Measurements from ENCODE around the gene RBM28.
A peak's percentile ranks its signal among the peaks of the same experiment; 100 is the strongest.

RBM28 gene

GRCh38 chr7:128366986-128367385 is 23.3 kb upstream of the RBM28 start:
- H3K4me1 ChIP-seq (ENCODE audit: control insufficient read depth, insufficient read depth, low read length): peaks cover 4% of the 10 kb centered on the region
- peaks cover 55% of the 10 kb centered on the region for H3K27me3 ChIP-seq (ENCODE audit: control insufficient read depth, insufficient read depth, low read length)
- no peaks in the 10 kb centered on the region for H3K9me3 ChIP-seq (replicated peaks; ENCODE audit: low read length)
- no peaks in the 10 kb centered on the region for H3K36me3 ChIP-seq (ENCODE audit: insufficient read depth, low read length)
- no peak overlapping the region for H3K4me3 ChIP-seq (ENCODE audit: low read length)
- no peak overlapping the region for H3K9ac ChIP-seq (ENCODE audit: low read depth, low read length)
- no peak overlapping the region for H3K4me2 ChIP-seq (ENCODE audit: low read length)

GRCh38 chr7:128366300-128366699 is 22.6 kb upstream of the RBM28 start:
- Histone ChIP-seq H3K9me3 (replicated peaks; ENCODE audit: low read length) (no peaks in the 10 kb centered on the region), H3K4me1 (ENCODE audit: control insufficient read depth, insufficient read depth, low read length) (peaks cover 11% of the 10 kb centered on the region), H3K4me2 (ENCODE audit: low read length) (no peak overlapping the region), H3K4me3 (ENCODE audit: low read length) (no peak overlapping the region), H3K27me3 (ENCODE audit: control insufficient read depth, insufficient read depth, low read length) (peaks cover 58% of the 10 kb centered on the region), H3K36me3 (ENCODE audit: insufficient read depth, low read length) (no peaks in the 10 kb centered on the region), H3K9ac (ENCODE audit: low read depth, low read length) (no peak overlapping the region)

GRCh38 chr7:128365432-128365831 is 21.7 kb upstream of the RBM28 start:
- H3K4me1 ChIP-seq (ENCODE audit: control insufficient read depth, insufficient read depth, low read length): peaks cover 19% of the 10 kb centered on the region
- no peak overlapping the region for H3K4me2 ChIP-seq (ENCODE audit: low read length)
- peaks cover 65% of the 10 kb centered on the region for H3K27me3 ChIP-seq (ENCODE audit: control insufficient read depth, insufficient read depth, low read length)
- no peak overlapping the region for H3K9ac ChIP-seq (ENCODE audit: low read depth, low read length)
- no peak overlapping the region for H3K4me3 ChIP-seq (ENCODE audit: low read length)
- no peaks in the 10 kb centered on the region for H3K9me3 ChIP-seq (replicated peaks; ENCODE audit: low read length)
- H3K36me3 ChIP-seq (ENCODE audit: insufficient read depth, low read length): no peaks in the 10 kb centered on the region

- H3K9me3 ChIP-seq (replicated peaks; ENCODE audit: low read length): no peaks in the 10 kb centered on the region
- no peak overlapping the region for H3K9ac ChIP-seq (ENCODE audit: low read depth, low read length)
- no peaks in the 10 kb centered on the region for H3K36me3 ChIP-seq (ENCODE audit: insufficient read depth, low read length)
- peaks cover 19% of the 10 kb centered on the region for H3K4me1 ChIP-seq (ENCODE audit: control insufficient read depth, insufficient read depth, low read length)
- H3K27me3 ChIP-seq (ENCODE audit: control insufficient read depth, insufficient read depth, low read length): peaks cover 74% of the 10 kb centered on the region
- no peak overlapping the region for H3K4me3 ChIP-seq (ENCODE audit: low read length)
- H3K4me2 ChIP-seq (ENCODE audit: low read length): no peak overlapping the region
These were observed 20.6 kb upstream of the RBM28 start for GRCh38 chr7:128364166-128364870.

GRCh38 chr7:128363261-128363721 is 19.6 kb upstream of the RBM28 start:
- H3K4me2 ChIP-seq (ENCODE audit: low read length): no peak overlapping the region
- peaks cover 79% of the 10 kb centered on the region for H3K27me3 ChIP-seq (ENCODE audit: control insufficient read depth, insufficient read depth, low read length)
- no peaks in the 10 kb centered on the region for H3K9me3 ChIP-seq (replicated peaks; ENCODE audit: low read length)
- H3K36me3 ChIP-seq (ENCODE audit: insufficient read depth, low read length): no peaks in the 10 kb centered on the region
- H3K4me3 ChIP-seq (ENCODE audit: low read length): no peak overlapping the region
- H3K9ac ChIP-seq (ENCODE audit: low read depth, low read length): no peak overlapping the region
- H3K4me1 ChIP-seq (ENCODE audit: control insufficient read depth, insufficient read depth, low read length): peaks cover 19% of the 10 kb centered on the region

- Histone ChIP-seq H3K4me1 (ENCODE audit: control insufficient read depth, insufficient read depth, low read length) (peaks cover 19% of the 10 kb centered on the region), H3K9me3 (replicated peaks; ENCODE audit: low read length) (no peaks in the 10 kb centered on the region), H3K36me3 (ENCODE audit: insufficient read depth, low read length) (no peaks in the 10 kb centered on the region), H3K4me3 (ENCODE audit: low read length) (no peak overlapping the region), H3K4me2 (ENCODE audit: low read length) (no peak overlapping the region), H3K27me3 (ENCODE audit: control insufficient read depth, insufficient read depth, low read length) (peaks cover 83% of the 10 kb centered on the region), H3K9ac (ENCODE audit: low read depth, low read length) (no peak overlapping the region)
These were observed 19.0 kb upstream of the RBM28 start for GRCh38 chr7:128362670-128363069.

- H3K4me2 ChIP-seq (ENCODE audit: low read length): peak within 1 kb of the TSS; percentile 88
- peaks cover 19% of the 10 kb centered on the region for H3K4me1 ChIP-seq (ENCODE audit: control insufficient read depth, insufficient read depth, low read length)
- no peaks in the 10 kb centered on the region for H3K36me3 ChIP-seq (ENCODE audit: insufficient read depth, low read length)
- peak within 1 kb of the TSS; percentile 66 for H3K4me3 ChIP-seq (ENCODE audit: low read length)
- peaks cover 79% of the 10 kb centered on the region for H3K27me3 ChIP-seq (ENCODE audit: control insufficient read depth, insufficient read depth, low read length)
- no peak within 1 kb of the TSS for H3K9ac ChIP-seq (ENCODE audit: low read depth, low read length)
- H3K9me3 ChIP-seq (replicated peaks; ENCODE audit: low read length): no peaks in the 10 kb centered on the region
These were observed 18.0 kb upstream of the RBM28 start, which contains the start of gene PRRT4 for GRCh38 chr7:128361411-128362379. Gene PRRT4 (minus strand): TSS chr7:128361690.

GRCh38 chr7:128360359-128360678 is 16.6 kb upstream of the RBM28 start:
- peaks cover 19% of the 10 kb centered on the region for H3K4me1 ChIP-seq (ENCODE audit: control insufficient read depth, insufficient read depth, low read length)
- H3K4me2 ChIP-seq (ENCODE audit: low read length): peak overlapping the region; percentile 88
- H3K4me3 ChIP-seq (ENCODE audit: low read length): no peak overlapping the region
- H3K27me3 ChIP-seq (ENCODE audit: control insufficient read depth, insufficient read depth, low read length): peaks cover 70% of the 10 kb centered on the region
- H3K36me3 ChIP-seq (ENCODE audit: insufficient read depth, low read length): no peaks in the 10 kb centered on the region
- no peak overlapping the region for H3K9ac ChIP-seq (ENCODE audit: low read depth, low read length)
- H3K9me3 ChIP-seq (replicated peaks; ENCODE audit: low read length): no peaks in the 10 kb centered on the region

GRCh38 chr7:128359939-128360338 is 16.2 kb upstream of the RBM28 start:
- no peak overlapping the region for H3K4me2 ChIP-seq (ENCODE audit: low read length)
- H3K9me3 ChIP-seq (replicated peaks; ENCODE audit: low read length): no peaks in the 10 kb centered on the region
- H3K4me3 ChIP-seq (ENCODE audit: low read length): no peak overlapping the region
- no peaks in the 10 kb centered on the region for H3K36me3 ChIP-seq (ENCODE audit: insufficient read depth, low read length)
- H3K27me3 ChIP-seq (ENCODE audit: control insufficient read depth, insufficient read depth, low read length): peaks cover 67% of the 10 kb centered on the region
- peaks cover 19% of the 10 kb centered on the region for H3K4me1 ChIP-seq (ENCODE audit: control insufficient read depth, insufficient read depth, low read length)
- H3K9ac ChIP-seq (ENCODE audit: low read depth, low read length): no peak overlapping the region

GRCh38 chr7:128359336-128359735 is 15.6 kb upstream of the RBM28 start:
- Histone ChIP-seq H3K9me3 (replicated peaks; ENCODE audit: low read length) (no peaks in the 10 kb centered on the region), H3K4me1 (ENCODE audit: control insufficient read depth, insufficient read depth, low read length) (peaks cover 19% of the 10 kb centered on the region), H3K4me2 (ENCODE audit: low read length) (no peak overlapping the region), H3K27me3 (ENCODE audit: control insufficient read depth, insufficient read depth, low read length) (peaks cover 65% of the 10 kb centered on the region), H3K9ac (ENCODE audit: low read depth, low read length) (no peak overlapping the region), H3K4me3 (ENCODE audit: low read length) (no peak overlapping the region), H3K36me3 (ENCODE audit: insufficient read depth, low read length) (no peaks in the 10 kb centered on the region)

GRCh38 chr7:128358233-128358632 is 14.5 kb upstream of the RBM28 start:
- Histone ChIP-seq H3K4me1 (ENCODE audit: control insufficient read depth, insufficient read depth, low read length) (peaks cover 19% of the 10 kb centered on the region), H3K27me3 (ENCODE audit: control insufficient read depth, insufficient read depth, low read length) (peaks cover 63% of the 10 kb centered on the region), H3K9me3 (replicated peaks; ENCODE audit: low read length) (no peaks in the 10 kb centered on the region), H3K36me3 (ENCODE audit: insufficient read depth, low read length) (no peaks in the 10 kb centered on the region), H3K9ac (ENCODE audit: low read depth, low read length) (no peak overlapping the region), H3K4me3 (ENCODE audit: low read length) (no peak overlapping the region), H3K4me2 (ENCODE audit: low read length) (no peak overlapping the region)
